ENCODE measurements around the gene NOL8.

GRCh38 chr9:92312887-92313623, 12.1 kb downstream of the NOL8 start:
- TF ChIP-seq CTCF (conservative IDR thresholded peaks at IDR 0.05; ENCODE audit: low read depth in 2 of 2), result no peak
- TF ChIP-seq CREB1 (CRISPR knock-in tag; IDR thresholded peaks at IDR 0.05; ENCODE audit: low read depth), result no peak
- no peak for TF ChIP-seq REST (IDR thresholded peaks at IDR 0.05; ENCODE audit: unreplicated experiment)
- no peak for TF ChIP-seq POLR2AphosphoS5 (IDR thresholded peaks at IDR 0.05; ENCODE audit: low read depth)
- no peak for TF ChIP-seq EZH2 (IDR thresholded peaks at IDR 0.05; ENCODE audit: low read depth, unreplicated experiment)
- no peak for TF ChIP-seq JUNB (IDR thresholded peaks at IDR 0.05; ENCODE audit: unreplicated experiment)
- no peak for TF ChIP-seq STAT1 (IDR thresholded peaks at IDR 0.05; ENCODE audit: unreplicated experiment)

All from GM23338 (cell line).